HEK293 (cell line): ENCODE measurements around the gene NANOS1.

Experiments
- CTCF ChIA-PET: fragments of 350-600 bp; formaldehyde crosslinking; extraction: SDS; loops from one replicate; lab custom pipeline; 2021; ENCODE audit warnings: antibody characterized with exemption; lab: Yijun Ruan, JAX
- POLR2A ChIA-PET: fragments of 300-600 bp; formaldehyde crosslinking; extraction: SDS; loops from one replicate; lab custom pipeline; 2020; ENCODE audit warnings: antibody characterized with exemption, inconsistent platforms; lab: Yijun Ruan, JAX
- H3K27ac ChIP-seq: fragments of 200-500 bp; sonication (Bioruptor generic); 2 replicates; pipeline ENCODE4 v1.5.1; 2014; ENCODE audit warnings: low read depth, low read length, control low read depth, inconsistent platforms; ENCODE audit errors: extremely low read depth
- H3K36me3 ChIP-seq, 2 experiments: fragments of 200-500 bp in 1 of 2; sonication (Bioruptor generic) in 1 of 2; 1 replicate in 1 of 2; 2 replicates in 1 of 2; pipeline ENCODE4 v1.5.1; 2014 to 2017; ENCODE audit warnings: inconsistent platforms in 2 of 2, low read length in 2 of 2; ENCODE audit not compliant: control insufficient read depth in 2 of 2, insufficient read depth in 1 of 2
- H3K4me1 ChIP-seq: fragments of 200-500 bp; sonication (Bioruptor generic); 2 replicates; pipeline ENCODE4 v1.5.1; 2014; ENCODE audit warnings: mild to moderate bottlenecking, low read length, inconsistent platforms; ENCODE audit not compliant: control insufficient read depth, insufficient read depth
- H3K4me3 ChIP-seq: 2 replicates; pipeline ENCODE4 v1.5.1; 2011; ENCODE audit warnings: low read depth, mild to moderate bottlenecking, control low read depth, low read length, moderate library complexity
- H3K9me3 ChIP-seq: fragments of 200-500 bp; sonication (Bioruptor generic); 2 replicates; pipeline ENCODE4 v1.5.1; 2014; ENCODE audit warnings: low read depth, low read length, inconsistent platforms; ENCODE audit not compliant: control insufficient read depth, insufficient read depth
- IKZF3 ChIP-seq: fragments of 450-650 bp; IDR thresholded peaks from 2 replicates; pipeline ENCODE4 v1.5.0; 2018; ENCODE audit warnings: missing biosample characterization, mild to moderate bottlenecking, missing genetic modification characterization, moderate library complexity
- KLF8 ChIP-seq: fragments of 450-650 bp; formaldehyde crosslinking; IDR thresholded peaks from 2 replicates; pipeline ENCODE4 v1.5.1; 2016; ENCODE audit warnings: missing biosample characterization, missing genetic modification characterization
- MEIS1 ChIP-seq: sonication (generic); formaldehyde crosslinking; IDR thresholded peaks from 2 replicates; pipeline ENCODE4 v1.8.1; 2022; ENCODE audit warnings: missing genetic modification reagents, mild to moderate bottlenecking, borderline replicate concordance
- MZF1 ChIP-seq: fragments of 450-650 bp; formaldehyde crosslinking; IDR thresholded peaks from 2 replicates; pipeline ENCODE4 v1.5.1; 2017; ENCODE audit warnings: missing biosample characterization, missing genetic modification characterization, borderline replicate concordance
- OVOL3 ChIP-seq: fragments of 450-650 bp; formaldehyde crosslinking; IDR thresholded peaks from 2 replicates; pipeline ENCODE4 v1.5.1; 2016; ENCODE audit warnings: missing biosample characterization, missing genetic modification characterization
- SCRT1 ChIP-seq: fragments of 450-650 bp; formaldehyde crosslinking; IDR thresholded peaks from 2 replicates; pipeline ENCODE4 v1.5.1; 2016; ENCODE audit warnings: missing biosample characterization, missing genetic modification characterization, borderline replicate concordance
- ZBTB11 ChIP-seq: fragments of 450-650 bp; formaldehyde crosslinking; conservative IDR thresholded peaks from 2 replicates; pipeline ENCODE4 v1.5.1; 2016; ENCODE audit warnings: low read depth, missing biosample characterization, missing genetic modification characterization
- ZBTB8A ChIP-seq: fragments of 450-650 bp; formaldehyde crosslinking; IDR thresholded peaks from 2 replicates; pipeline ENCODE4 v1.5.1; 2016; ENCODE audit warnings: missing biosample characterization, missing genetic modification characterization
- ZNF133 ChIP-seq: fragments of 450-650 bp; formaldehyde crosslinking; IDR thresholded peaks from 2 replicates; pipeline ENCODE4 v1.5.1; 2016; ENCODE audit warnings: missing biosample characterization, missing genetic modification characterization
- ZNF174 ChIP-seq: fragments of 450-650 bp; formaldehyde crosslinking; IDR thresholded peaks from 2 replicates; pipeline ENCODE4 v1.5.0; 2017; ENCODE audit warnings: missing biosample characterization, mild to moderate bottlenecking, missing genetic modification characterization
- ZNF2 ChIP-seq: fragments of 450-650 bp; formaldehyde crosslinking; IDR thresholded peaks from 2 replicates; pipeline ENCODE4 v1.5.1; 2016; ENCODE audit warnings: missing biosample characterization, missing genetic modification characterization
- ZNF211 ChIP-seq: fragments of 450-650 bp; formaldehyde crosslinking; IDR thresholded peaks from 2 replicates; pipeline ENCODE4 v1.5.1; 2016; ENCODE audit warnings: low read depth, missing biosample characterization, missing genetic modification characterization
- ZNF48 ChIP-seq: fragments of 450-650 bp; formaldehyde crosslinking; IDR thresholded peaks from 2 replicates; pipeline ENCODE4 v1.5.1; 2016; ENCODE audit warnings: missing biosample characterization, missing genetic modification characterization
- ZNF521 ChIP-seq: fragments of 450-650 bp; formaldehyde crosslinking; IDR thresholded peaks from 2 replicates; pipeline ENCODE4 v1.5.1; 2017; ENCODE audit warnings: missing biosample characterization, mild to moderate bottlenecking, missing genetic modification characterization
- ZNF544 ChIP-seq: fragments of 450-650 bp; formaldehyde crosslinking; IDR thresholded peaks from 2 replicates; pipeline ENCODE4 v1.5.0; 2017; ENCODE audit warnings: missing biosample characterization, missing genetic modification characterization
- ZNF555 ChIP-seq: fragments of 450-650 bp; formaldehyde crosslinking; conservative IDR thresholded peaks from 2 replicates; pipeline ENCODE4 v1.5.1; 2017; ENCODE audit warnings: missing biosample characterization, mild to moderate bottlenecking, missing genetic modification characterization, inconsistent platforms
- ZNF664 ChIP-seq: fragments of 450-650 bp; formaldehyde crosslinking; IDR thresholded peaks from 2 replicates; pipeline ENCODE4 v1.5.1; 2016; ENCODE audit warnings: missing biosample characterization, missing genetic modification characterization
- ZNF704 ChIP-seq: fragments of 450-650 bp; formaldehyde crosslinking; IDR thresholded peaks from 2 replicates; pipeline ENCODE4 v1.5.1; 2016; ENCODE audit warnings: missing biosample characterization, missing genetic modification characterization

NANOS1 gene

DNA sequence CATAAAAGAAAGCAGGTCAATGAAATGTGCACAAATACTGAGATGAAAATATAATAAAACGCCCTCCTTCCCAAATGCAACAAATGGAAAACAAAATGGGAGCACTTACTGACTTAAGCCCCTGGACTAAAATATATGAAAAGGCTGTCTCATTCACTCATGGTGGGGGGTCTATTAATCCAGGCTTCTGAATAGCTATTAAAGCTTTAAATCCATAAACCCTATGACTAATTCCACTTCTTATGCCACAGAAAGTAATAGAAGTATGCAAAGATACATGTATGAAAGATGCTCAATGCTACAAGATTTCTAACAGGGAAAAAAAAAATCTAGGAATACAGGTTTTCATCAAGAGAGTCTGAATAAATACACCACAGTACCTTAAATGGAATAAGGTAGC, 30.6 kb downstream of the NANOS1 start:
- peaks cover 94 to 98% of the 10 kb centered on the region in 2 experiments for H3K36me3 ChIP-seq
- H3K9me3 ChIP-seq = no peaks in the 10 kb centered on the region
- H3K27ac ChIP-seq = no peak overlapping the region
- no peak overlapping the region for H3K4me3 ChIP-seq
- TF ChIP-seq SCRT1 (tag by site-specific recombination) (no peak), IKZF3 (tag by site-specific recombination) (no peak), MEIS1 (no peak), ZNF521 (tag by site-specific recombination) (no peak), ZNF211 (tag by site-specific recombination) (no peak), ZBTB11 (tag by site-specific recombination) (no peak), ZNF2 (tag by site-specific recombination) (no peak), OVOL3 (tag by site-specific recombination) (no peak), ZNF544 (tag by site-specific recombination) (no peak), ZNF555 (tag by site-specific recombination) (no peak), MZF1 (tag by site-specific recombination) (no peak)
- POLR2A ChIA-PET = no interaction called here
- CTCF ChIA-PET = no interaction called here
- no peaks in the 10 kb centered on the region for H3K4me1 ChIP-seq

GRCh38 chr10:119061352-119061751, 31.8 kb downstream of the NANOS1 start:
- TF ChIP-seq KLF8 (tag by site-specific recombination) (no peak), ZBTB8A (no peak), ZNF211 (tag by site-specific recombination) (no peak), ZNF664 (tag by site-specific recombination) (no peak)
- no peaks in the 10 kb centered on the region for H3K4me1 ChIP-seq
- POLR2A ChIA-PET = no interaction called here
- no peaks in the 10 kb centered on the region for H3K9me3 ChIP-seq
- peaks cover 94 to 98% of the 10 kb centered on the region in 2 experiments for H3K36me3 ChIP-seq
- no peak overlapping the region for H3K27ac ChIP-seq
- CTCF ChIA-PET = no interaction called here
- H3K4me3 ChIP-seq = no peak overlapping the region

DNA sequence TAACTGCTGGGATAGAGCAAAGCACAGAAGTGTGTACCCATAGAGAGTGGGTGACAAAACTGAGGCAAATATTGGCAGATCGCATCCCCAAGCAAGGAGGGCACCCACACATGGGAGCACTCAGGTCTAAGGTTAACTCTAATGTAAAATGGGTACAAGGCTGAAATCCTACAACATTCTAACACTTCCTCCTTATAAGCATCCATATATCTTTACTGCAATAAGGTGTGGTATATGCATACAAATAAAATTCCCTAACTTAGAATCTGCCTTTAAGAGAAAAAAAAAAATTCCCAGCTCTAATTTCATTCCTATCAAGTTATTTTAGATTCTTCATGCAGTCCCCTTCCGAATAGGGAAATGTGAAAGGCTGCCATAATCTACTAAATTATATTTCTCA, 32.4 kb downstream of the NANOS1 start:
- Histone ChIP-seq H3K4me1 (no peaks in the 10 kb centered on the region), H3K9me3 (no peaks in the 10 kb centered on the region), H3K4me3 (no peak overlapping the region), H3K36me3 (peaks cover 94 to 98% of the 10 kb centered on the region in 2 experiments), H3K27ac (no peak overlapping the region)
- ChIA-PET POLR2A (interaction anchor here (0.8 kb wide), 1 partner anchor 11 kb away, joined by 7 read pairs; no protein-coding TSS in a partner anchor), CTCF (interaction anchor here (0.7 kb wide), 1 partner anchor 354 kb away, joined by 3 read pairs; no protein-coding TSS in a partner anchor)
- TF ChIP-seq ZNF174 (tag by site-specific recombination) (no peak), ZNF48 (tag by site-specific recombination) (no peak), ZNF704 (tag by site-specific recombination) (no peak), ZNF133 (tag by site-specific recombination) (no peak)
